GM12878 (cell line): Measurements from ENCODE around the gene SEMG1.

Source experiments
- CHD2 ChIP-seq: IDR thresholded peaks from 2 replicates; pipeline ENCODE4 v1.6.1; 2011; ENCODE audit warnings: low read depth, low read length, improper control_type of control experiment, borderline replicate concordance
- CTCF ChIP-seq, 3 experiments: IDR thresholded peaks in 2 of 3; conservative IDR thresholded peaks in 1 of 3; 2 replicates each; pipeline ENCODE4 v1.5.1; 2011; ENCODE audit warnings: low read depth in 3 of 3, low read length in 3 of 3, mild to moderate bottlenecking in 3 of 3, control low read depth in 2 of 3, moderate library complexity in 2 of 3, inconsistent platforms in 1 of 3, mixed read lengths in 1 of 3; ENCODE audit not compliant: control insufficient read depth in 2 of 3, insufficient read depth in 1 of 3; ENCODE audit errors: extremely low read depth in 1 of 3
- EP300 ChIP-seq, 2 experiments: fragments of 150-350 bp in 1 of 2; IDR thresholded peaks; 2 replicates each; pipeline ENCODE4 v1.6.1; 2011 to 2012; ENCODE audit warnings: low read depth in 2 of 2, low read length in 2 of 2, borderline replicate concordance in 1 of 2, improper control_type of control experiment in 1 of 2, inconsistent platforms in 1 of 2; ENCODE audit not compliant: control insufficient read depth in 1 of 2
- HCFC1 ChIP-seq: fragments of 150-350 bp; IDR thresholded peaks from 2 replicates; pipeline ENCODE4 v1.6.1; 2014; ENCODE audit warnings: low read length
- NFIC ChIP-seq: IDR thresholded peaks from 2 replicates; pipeline ENCODE4 v1.6.1; 2012; ENCODE audit warnings: low read depth, mild to moderate bottlenecking, inconsistent platforms, low read length, moderate library complexity
- PBX3 ChIP-seq: IDR thresholded peaks from 2 replicates; pipeline ENCODE4 v1.6.1; 2011; ENCODE audit warnings: mild to moderate bottlenecking, low read depth, low read length, moderate library complexity; ENCODE audit not compliant: insufficient replicate concordance
- REST ChIP-seq: IDR thresholded peaks from 2 replicates; pipeline ENCODE4 v1.6.1; 2012; ENCODE audit warnings: mild to moderate bottlenecking, low read depth, low read length
- USF2 ChIP-seq: IDR thresholded peaks from 2 replicates; pipeline ENCODE4 v1.6.1; 2011; ENCODE audit warnings: low read depth, low read length, improper control_type of control experiment, borderline replicate concordance
- ZNF274 ChIP-seq: IDR thresholded peaks from one replicate; pipeline ENCODE4 v1.8.0; 2011; ENCODE audit not compliant: insufficient read length, insufficient read depth
- ZNF384 ChIP-seq: IDR thresholded peaks from 2 replicates; pipeline ENCODE4 v1.6.1; 2012; ENCODE audit warnings: low read depth, mild to moderate bottlenecking, low read length, improper control_type of control experiment, borderline replicate concordance

- TF ChIP-seq ZNF274 (no peak), USF2 (no peak), CTCF (IDR thresholded peaks at IDR 0.05 in 2 of 3, conservative IDR thresholded peaks at IDR 0.05 in 1 of 3; ENCODE audit: control insufficient read depth in 2 of 3, extremely low read depth in 1 of 3, insufficient read depth in 1 of 3, low read depth in 3 of 3, low read length in 3 of 3) (no peak), NFIC (no peak), HCFC1 (no peak), ZNF384 (no peak), REST (no peak), EP300 (IDR thresholded peaks at IDR 0.05; ENCODE audit: borderline replicate concordance in 1 of 2, control insufficient read depth in 1 of 2, low read depth in 2 of 2, low read length in 2 of 2) (no peak), PBX3 (no peak), CHD2 (no peak)
These were observed 32.1 kb upstream of the SEMG1 start, which contains the start of gene PI3 for GRCh38 chr20:45174434-45175364.
